Calu3 (cell line): ENCODE results near the gene CD177. TPM values are rescaled to one million over a fixed set of nuclear protein-coding genes. Genes with fewer than 3 reads are reported as not detected.
A peak's percentile ranks its signal among the peaks of the same experiment; 100 is the strongest.

ENCODE experiments used
- BruUV-seq: library from RNA; stranded (reverse); fragments of 400-500 nt; replicated peaks from 2 replicates; lab custom pipeline; 2021; lab: Mats Ljungman, UMichigan
- CTCF ChIA-PET: fragments of 300-600 bp; sonication (Branson Sonifier 250); formaldehyde crosslinking; loops from one replicate; lab custom pipeline; 2022; ENCODE audit warnings: antibody characterized with exemption; lab: Charles Lee
- DNase-seq: peaks from one replicate; pipeline ENCODE4 v3.0.0; 2022
- H3K27ac Mint-ChIP-seq: one replicate; pipeline ENCODE4 v1.8.0; 2022; ENCODE audit warnings: mixed read lengths; ENCODE audit not compliant: unreplicated experiment
- H3K27me3 Mint-ChIP-seq: one replicate; pipeline ENCODE4 v1.8.0; 2022; ENCODE audit warnings: mixed read lengths; ENCODE audit not compliant: unreplicated experiment
- H3K36me3 Mint-ChIP-seq: one replicate; pipeline ENCODE4 v1.8.0; 2022; ENCODE audit warnings: mild to moderate bottlenecking, moderate library complexity, mixed read lengths; ENCODE audit not compliant: insufficient read depth, unreplicated experiment
- H3K4me1 Mint-ChIP-seq: one replicate; pipeline ENCODE4 v1.8.0; 2022; ENCODE audit warnings: mild to moderate bottlenecking, low read depth, mixed read lengths; ENCODE audit not compliant: unreplicated experiment
- H3K4me3 Mint-ChIP-seq: one replicate; pipeline ENCODE4 v1.8.0; 2022; ENCODE audit warnings: mild to moderate bottlenecking, low read depth, moderate library complexity, mixed read lengths; ENCODE audit not compliant: unreplicated experiment
- H3K9me3 Mint-ChIP-seq: one replicate; pipeline ENCODE4 v1.8.0; 2022; ENCODE audit warnings: low read depth, mixed read lengths; ENCODE audit not compliant: unreplicated experiment
- CTCF ChIP-seq: fragments of 200-600 bp; IDR thresholded peaks from one replicate; pipeline ENCODE4 v1.8.0; 2022; ENCODE audit warnings: antibody characterized with exemption; ENCODE audit not compliant: unreplicated experiment
- intact Hi-C: fragments of 100-400 bp; cut with micrococcal nuclease; formaldehyde crosslinking; loops from one replicate; pipeline ENCODE4 v1.10.0; 2022; ENCODE audit not compliant: unreplicated experiment
- total RNA-seq: library from RNA; stranded (reverse); gene quantifications from 2 replicates; pipeline ENCODE4 v1.2.3, GENCODE V29; 2022

Gene CD177
- total RNA-seq, 1 experiment from 2014 or later, result 0.73 TPM

- CTCF ChIA-PET, result no interaction called here
- no peak for DNase-seq
- Mint-ChIP-seq H3K27me3 (no peaks in the 10 kb centered on the region), H3K9me3 (peaks cover 3% of the 10 kb centered on the region), H3K36me3 (peaks cover 4% of the 10 kb centered on the region), H3K4me1 (no peaks in the 10 kb centered on the region), H3K4me3 (no peak overlapping the region), H3K27ac (no peak overlapping the region)
- no peak for TF ChIP-seq CTCF
- BruUV-seq, result no TSS peak
- intact Hi-C loops, result no loop called here
These were observed 39.6 kb upstream of the CD177 start for GRCh38 chr19:43313711-43314495.

GRCh38 chr19:43315851-43316250, 37.6 kb upstream of the CD177 start:
- Mint-ChIP-seq H3K4me1 (no peaks in the 10 kb centered on the region), H3K27me3 (no peaks in the 10 kb centered on the region), H3K36me3 (peaks cover 4% of the 10 kb centered on the region), H3K9me3 (peaks cover 3% of the 10 kb centered on the region), H3K4me3 (no peak overlapping the region), H3K27ac (no peak overlapping the region)
- CTCF ChIA-PET, result no interaction called here
- no peak for TF ChIP-seq CTCF
- no peak for DNase-seq
- intact Hi-C loops, result no loop called here
- BruUV-seq, result no TSS peak

GRCh38 chr19:43316591-43317319, 36.7 kb upstream of the CD177 start:
- no peak for TF ChIP-seq CTCF
- no peak overlapping the region for H3K27ac Mint-ChIP-seq
- CTCF ChIA-PET, result no interaction called here
- intact Hi-C loops, result no loop called here
- peaks cover 4% of the 10 kb centered on the region for H3K36me3 Mint-ChIP-seq
- H3K9me3 Mint-ChIP-seq, result peaks cover 3% of the 10 kb centered on the region
- DNase-seq, result peak; percentile 41
- H3K27me3 Mint-ChIP-seq, result no peaks in the 10 kb centered on the region
- BruUV-seq, result no TSS peak
- H3K4me3 Mint-ChIP-seq, result no peak overlapping the region
- H3K4me1 Mint-ChIP-seq, result no peaks in the 10 kb centered on the region

GRCh38 chr19:43318203-43318602, 35.3 kb upstream of the CD177 start:
- Mint-ChIP-seq H3K4me1 (no peaks in the 10 kb centered on the region), H3K9me3 (peaks cover 3% of the 10 kb centered on the region), H3K4me3 (no peak overlapping the region), H3K27ac (no peak overlapping the region), H3K27me3 (no peaks in the 10 kb centered on the region), H3K36me3 (peaks cover 4% of the 10 kb centered on the region)
- no peak for TF ChIP-seq CTCF
- intact Hi-C loops, result no loop called here
- DNase-seq, result no peak
- CTCF ChIA-PET, result no interaction called here
- no TSS peak for BruUV-seq
